ENCODE data around the gene SPARCL1.

The SPARCL1 gene

GRCh38 chr4:87510747-87511146 is 18.4 kb downstream of the SPARCL1 start:
- Histone ChIP-seq H3K9me2 (replicated peaks; ENCODE audit: control insufficient read depth, low read length) (no peaks in the 10 kb centered on the region), H3K4me2 (ENCODE audit: low read length) (no peak overlapping the region), H3K36me3 (ENCODE audit: control insufficient read depth, low read length) (no peaks in the 10 kb centered on the region), H3K4me1 (ENCODE audit: control insufficient read depth, low read length) (no peaks in the 10 kb centered on the region), H3K27me3 (ENCODE audit: control insufficient read depth, low read length) (no peaks in the 10 kb centered on the region), H4K20me1 (ENCODE audit: control insufficient read depth, insufficient read depth, low read depth, low read length) (no peaks in the 10 kb centered on the region), H3K27ac (ENCODE audit: low read depth, low read length) (no peak overlapping the region), H3K9me3 (ENCODE audit: control insufficient read depth, insufficient read depth, low read length) (no peaks in the 10 kb centered on the region), H3K79me2 (ENCODE audit: control insufficient read depth, low read length) (no peaks in the 10 kb centered on the region), H3F3A (ENCODE audit: control insufficient read depth, insufficient read depth) (no peaks in the 10 kb centered on the region), H3K4me3 (ENCODE audit: low read length) (no peak overlapping the region)
- TF ChIP-seq CTCF (IDR thresholded peaks at IDR 0.05; ENCODE audit: low read depth, low read length, poor library complexity, severe bottlenecking) (no peak), EZH2phosphoT487 (IDR thresholded peaks at IDR 0.05; ENCODE audit: borderline replicate concordance, low read length) (no peak)

GRCh38 chr4:87506974-87507701 is 22.0 kb downstream of the SPARCL1 start:
- H3K36me3 ChIP-seq (ENCODE audit: control insufficient read depth, low read length), result no peaks in the 10 kb centered on the region
- no peaks in the 10 kb centered on the region for H3F3A ChIP-seq (ENCODE audit: control insufficient read depth, insufficient read depth)
- H3K9me3 ChIP-seq (ENCODE audit: control insufficient read depth, insufficient read depth, low read length), result no peaks in the 10 kb centered on the region
- H3K27ac ChIP-seq (ENCODE audit: low read depth, low read length), result no peak overlapping the region
- TF ChIP-seq EZH2phosphoT487 (IDR thresholded peaks at IDR 0.05; ENCODE audit: borderline replicate concordance, low read length) (no peak), CTCF (IDR thresholded peaks at IDR 0.05; ENCODE audit: low read depth, low read length, poor library complexity, severe bottlenecking) (no peak)
- no peaks in the 10 kb centered on the region for H3K4me1 ChIP-seq (ENCODE audit: control insufficient read depth, low read length)
- H3K4me2 ChIP-seq (ENCODE audit: low read length), result no peak overlapping the region
- H3K27me3 ChIP-seq (ENCODE audit: control insufficient read depth, low read length), result 0 out of 2 replicates have a peak, but pooled peaks cover 2% of the 10 kb centered on the region
- H3K9me2 ChIP-seq (replicated peaks; ENCODE audit: control insufficient read depth, low read length), result no peaks in the 10 kb centered on the region
- no peaks in the 10 kb centered on the region for H4K20me1 ChIP-seq (ENCODE audit: control insufficient read depth, insufficient read depth, low read depth, low read length)
- no peaks in the 10 kb centered on the region for H3K79me2 ChIP-seq (ENCODE audit: control insufficient read depth, low read length)
- H3K4me3 ChIP-seq (ENCODE audit: low read length), result no peak overlapping the region

- TF ChIP-seq EZH2phosphoT487 (IDR thresholded peaks at IDR 0.05; ENCODE audit: borderline replicate concordance, low read length) (no peak), CTCF (IDR thresholded peaks at IDR 0.05; ENCODE audit: low read depth, low read length, poor library complexity, severe bottlenecking) (peak; percentile 30)
- no peaks in the 10 kb centered on the region for H3K4me1 ChIP-seq (ENCODE audit: control insufficient read depth, low read length)
Measured at GRCh38 chr4:87505862-87506261, 23.3 kb downstream of the SPARCL1 start.

More at GRCh38 chr4:87505862-87506261, 23.3 kb downstream of the SPARCL1 start:
- no peak overlapping the region for H3K4me3 ChIP-seq (ENCODE audit: low read length)
- no peaks in the 10 kb centered on the region for H4K20me1 ChIP-seq (ENCODE audit: control insufficient read depth, insufficient read depth, low read depth, low read length)
- H3K27me3 ChIP-seq (ENCODE audit: control insufficient read depth, low read length), result 0 out of 2 replicates have a peak, but pooled peaks cover 2% of the 10 kb centered on the region
- no peak overlapping the region for H3K27ac ChIP-seq (ENCODE audit: low read depth, low read length)
- no peaks in the 10 kb centered on the region for H3K79me2 ChIP-seq (ENCODE audit: control insufficient read depth, low read length)
- no peak overlapping the region for H3K4me2 ChIP-seq (ENCODE audit: low read length)
- no peaks in the 10 kb centered on the region for H3K9me2 ChIP-seq (replicated peaks; ENCODE audit: control insufficient read depth, low read length)
- H3K9me3 ChIP-seq (ENCODE audit: control insufficient read depth, insufficient read depth, low read length), result no peaks in the 10 kb centered on the region
- no peaks in the 10 kb centered on the region for H3K36me3 ChIP-seq (ENCODE audit: control insufficient read depth, low read length)
- H3F3A ChIP-seq (ENCODE audit: control insufficient read depth, insufficient read depth), result no peaks in the 10 kb centered on the region

All from DOHH2 (cell line).